Vagina (tissue), 2 donors: Measurements from ENCODE around the gene SUDS3. TPM values are rescaled to one million over a fixed set of nuclear protein-coding genes. Genes with fewer than 3 reads are reported as not detected.
"Not testable (repeated sequence)": the region's sequence is repeated elsewhere in the genome, so short reads cannot be mapped to it uniquely, and the experiment has no call there.

Source experiments
- DNase-seq, 2 donors: peaks; one replicate each; pipeline ENCODE4 v3.0.0-alpha.2; 2017; ENCODE audit errors: extremely low spot score in 2 of 2
- H3K27ac ChIP-seq: fragments of 200-600 bp; sonication (generic); one replicate; pipeline ENCODE4 v1.5.1; 2019
- H3K27me3 ChIP-seq: fragments of 200-600 bp; sonication (generic); one replicate; pipeline ENCODE4 v1.5.1; 2019
- H3K36me3 ChIP-seq, 2 donors: fragments of 200-600 bp; sonication (generic); one replicate each; pipeline ENCODE4 v1.5.1; 2017 to 2019
- H3K4me1 ChIP-seq: fragments of 200-600 bp; sonication (generic); one replicate; pipeline ENCODE4 v1.5.1; 2019
- H3K4me3 ChIP-seq, 2 donors: fragments of 200-600 bp; sonication (generic); 1 replicate in 1 of 2; 2 replicates in 1 of 2; pipeline ENCODE4 v1.5.1; 2016 to 2019
- H3K9me3 ChIP-seq: fragments of 200-600 bp; sonication (generic); one replicate; pipeline ENCODE4 v1.5.1; 2019
- POLR2A ChIP-seq, 2 donors: fragments of 450-650 bp; IDR thresholded peaks; one replicate each; pipeline ENCODE4 v1.6.1; 2017; ENCODE audit warnings: antibody characterized with exemption in 2 of 2, mild to moderate bottlenecking in 2 of 2, moderate library complexity in 2 of 2
- POLR2AphosphoS5 ChIP-seq, 2 donors: sonication (generic); formaldehyde crosslinking; IDR thresholded peaks; one replicate each; pipeline ENCODE4 v1.9.0; 2017; ENCODE audit warnings: antibody characterized with exemption in 2 of 2, mild to moderate bottlenecking in 2 of 2, low read depth in 1 of 2; ENCODE audit not compliant: insufficient read depth in 1 of 2
- intact Hi-C: fragments of 100-400 bp; cut with DNase I; formaldehyde crosslinking; loops from one replicate; pipeline ENCODE4 v1.15.1; 2023
- total RNA-seq: library from RNA; depleted of rRNA; stranded (reverse); fragments of >200 nt; gene quantifications from one replicate; pipeline ENCODE4 v1.2.3, GENCODE V29; 2016
- TF ChIP-seq, protein P1 (sequence below), 3 experiments: fragments of 450-650 bp in 2 of 3; fragments of 200-600 bp in 1 of 3; sonication (generic) in 1 of 3; IDR thresholded peaks; one replicate each; pipeline ENCODE4 v1.5.1; 2017 to 2019; ENCODE audit warnings: antibody characterized with exemption in 3 of 3, mild to moderate bottlenecking in 2 of 3, moderate library complexity in 2 of 3

Gene SUDS3
- total RNA-seq, 1 donor from 2014 or later: 26.3 TPM

DNA sequence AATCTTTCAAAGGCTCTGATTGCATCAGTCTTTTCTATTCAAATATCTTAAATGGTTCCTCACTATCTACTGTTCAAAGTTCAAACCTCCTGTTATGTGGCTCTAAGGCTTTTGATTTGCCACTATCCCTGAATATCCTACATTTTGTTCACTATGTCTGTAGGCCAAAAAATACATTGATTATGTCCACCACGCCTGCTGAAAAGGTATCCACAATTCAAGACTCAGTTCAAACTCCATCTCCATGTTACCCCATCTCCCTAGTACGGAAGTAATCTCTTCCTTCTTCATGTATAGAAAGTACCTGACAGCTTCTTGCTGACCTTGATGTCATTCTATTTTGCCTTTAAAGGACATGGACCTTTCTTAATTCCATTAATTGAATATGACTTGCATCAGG lies 28.4 kb upstream of the SUDS3 start:
- Histone ChIP-seq H3K9me3 (no peaks in the 10 kb centered on the region), H3K4me1 (peaks cover 9% of the 10 kb centered on the region), H3K4me3 (no peak overlapping the region), H3K27ac (no peak overlapping the region), H3K27me3 (no peaks in the 10 kb centered on the region), H3K36me3 (no peaks in the 10 kb centered on the region)
- intact Hi-C loops: no loop called here
- no peak for DNase-seq
- TF ChIP-seq POLR2AphosphoS5 (IDR thresholded peaks at IDR 0.05; ENCODE audit: insufficient read depth in 1 of 2, low read depth in 1 of 2) (no peak), POLR2A (IDR thresholded peaks at IDR 0.05) (no peak)
- TF ChIP-seq, protein P1, sequence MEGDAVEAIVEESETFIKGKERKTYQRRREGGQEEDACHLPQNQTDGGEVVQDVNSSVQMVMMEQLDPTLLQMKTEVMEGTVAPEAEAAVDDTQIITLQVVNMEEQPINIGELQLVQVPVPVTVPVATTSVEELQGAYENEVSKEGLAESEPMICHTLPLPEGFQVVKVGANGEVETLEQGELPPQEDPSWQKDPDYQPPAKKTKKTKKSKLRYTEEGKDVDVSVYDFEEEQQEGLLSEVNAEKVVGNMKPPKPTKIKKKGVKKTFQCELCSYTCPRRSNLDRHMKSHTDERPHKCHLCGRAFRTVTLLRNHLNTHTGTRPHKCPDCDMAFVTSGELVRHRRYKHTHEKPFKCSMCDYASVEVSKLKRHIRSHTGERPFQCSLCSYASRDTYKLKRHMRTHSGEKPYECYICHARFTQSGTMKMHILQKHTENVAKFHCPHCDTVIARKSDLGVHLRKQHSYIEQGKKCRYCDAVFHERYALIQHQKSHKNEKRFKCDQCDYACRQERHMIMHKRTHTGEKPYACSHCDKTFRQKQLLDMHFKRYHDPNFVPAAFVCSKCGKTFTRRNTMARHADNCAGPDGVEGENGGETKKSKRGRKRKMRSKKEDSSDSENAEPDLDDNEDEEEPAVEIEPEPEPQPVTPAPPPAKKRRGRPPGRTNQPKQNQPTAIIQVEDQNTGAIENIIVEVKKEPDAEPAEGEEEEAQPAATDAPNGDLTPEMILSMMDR (IDR thresholded peaks at IDR 0.05): no peak

DNA sequence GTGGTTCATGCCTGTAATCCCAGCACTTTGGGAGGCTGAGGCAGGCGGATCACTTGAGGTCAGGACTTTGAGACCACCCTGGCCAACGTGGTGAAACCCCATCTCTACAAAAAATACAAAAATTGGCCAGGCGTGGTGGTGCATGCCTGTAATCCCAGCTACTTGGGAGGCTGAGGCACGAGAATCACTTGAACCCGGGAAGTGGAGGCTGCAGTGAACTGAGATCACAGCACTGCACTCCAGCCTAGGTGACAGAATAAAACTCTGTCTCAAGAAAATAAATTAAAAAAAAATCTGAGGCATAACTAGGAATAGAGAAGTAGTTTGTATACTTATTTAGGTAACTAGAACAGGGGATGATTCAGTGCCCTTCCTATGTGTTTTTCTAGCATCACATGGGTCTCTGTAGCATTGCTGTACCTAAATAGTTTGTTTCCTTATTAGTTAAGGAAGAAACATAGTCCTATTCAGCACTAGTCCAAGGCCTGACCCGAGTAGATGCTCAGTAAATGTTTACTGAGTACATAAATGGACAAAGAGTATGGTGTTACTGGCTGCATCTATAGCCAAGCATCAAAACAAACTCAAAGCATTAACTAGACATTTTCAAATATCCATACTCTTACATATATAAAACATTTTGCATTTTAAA lies 25.3 kb upstream of the SUDS3 start:
- no peaks in the 10 kb centered on the region for H3K36me3 ChIP-seq
- no peak for DNase-seq
- intact Hi-C loops: no loop called here
- peaks cover 9% of the 10 kb centered on the region for H3K4me1 ChIP-seq
- no peak for TF ChIP-seq POLR2A (IDR thresholded peaks at IDR 0.05)
- TF ChIP-seq, protein P1 (IDR thresholded peaks at IDR 0.05): no peak
- no peak for TF ChIP-seq POLR2AphosphoS5 (IDR thresholded peaks at IDR 0.05; ENCODE audit: insufficient read depth in 1 of 2, low read depth in 1 of 2)
- no peaks in the 10 kb centered on the region for H3K9me3 ChIP-seq
- no peak overlapping the region for H3K4me3 ChIP-seq
- no peaks in the 10 kb centered on the region for H3K27me3 ChIP-seq
- H3K27ac ChIP-seq: no peak overlapping the region

DNA sequence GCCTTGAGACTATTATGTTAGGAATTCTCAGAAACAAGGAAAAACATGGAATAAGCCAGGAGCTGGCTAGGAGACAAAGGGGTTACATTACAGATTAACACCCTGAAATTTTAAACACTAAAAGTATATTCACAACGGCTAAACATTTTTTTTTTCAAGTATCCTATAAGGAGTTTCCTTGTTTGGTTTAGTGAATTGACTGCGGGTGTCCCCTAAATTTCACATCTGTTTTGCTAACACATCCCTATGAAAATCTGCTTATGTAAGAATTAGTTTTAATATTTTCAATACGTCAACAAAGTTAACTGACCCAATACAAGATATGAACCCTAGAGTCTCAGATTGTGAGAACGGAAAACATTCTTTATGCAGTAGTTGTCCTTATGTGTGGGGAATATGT lies 22.6 kb upstream of the SUDS3 start:
- no peaks in the 10 kb centered on the region for H3K9me3 ChIP-seq
- no peaks in the 10 kb centered on the region for H3K36me3 ChIP-seq
- H3K4me1 ChIP-seq: peaks cover 24% of the 10 kb centered on the region
- intact Hi-C loops: no loop called here
- DNase-seq: no peak
- no peaks in the 10 kb centered on the region for H3K27me3 ChIP-seq
- no peak overlapping the region for H3K27ac ChIP-seq
- TF ChIP-seq, protein P1 (IDR thresholded peaks at IDR 0.05): no peak
- TF ChIP-seq POLR2A (IDR thresholded peaks at IDR 0.05) (no peak), POLR2AphosphoS5 (IDR thresholded peaks at IDR 0.05; ENCODE audit: insufficient read depth in 1 of 2, low read depth in 1 of 2) (no peak)
- no peak overlapping the region for H3K4me3 ChIP-seq

DNA sequence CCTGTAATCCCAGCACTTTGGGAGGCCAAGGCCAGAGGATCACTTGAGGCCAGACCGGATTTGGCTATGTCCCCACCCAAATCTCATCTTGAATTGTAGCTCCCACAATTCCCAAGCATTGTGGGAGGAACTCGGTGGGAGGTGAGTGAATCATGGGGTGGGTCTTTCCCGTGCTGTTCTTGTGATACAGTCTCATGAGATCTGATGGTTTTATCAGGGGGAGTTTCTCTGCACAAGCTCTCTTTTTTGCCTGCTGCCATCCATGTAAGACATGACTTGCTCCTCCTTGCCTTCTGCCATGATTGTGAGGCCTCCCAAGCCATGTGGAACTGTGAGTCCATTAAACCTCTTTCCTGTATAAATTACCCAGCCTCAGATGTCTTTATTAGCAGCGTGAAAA lies 21.9 kb upstream of the SUDS3 start:
- H3K9me3 ChIP-seq, DNase-seq, H3K27me3 ChIP-seq, intact Hi-C loops, H3K4me3 ChIP-seq, H3K36me3 ChIP-seq, H3K27ac ChIP-seq: not testable (repeated sequence)
- peaks cover 24% of the 10 kb centered on the region for H3K4me1 ChIP-seq

DNA sequence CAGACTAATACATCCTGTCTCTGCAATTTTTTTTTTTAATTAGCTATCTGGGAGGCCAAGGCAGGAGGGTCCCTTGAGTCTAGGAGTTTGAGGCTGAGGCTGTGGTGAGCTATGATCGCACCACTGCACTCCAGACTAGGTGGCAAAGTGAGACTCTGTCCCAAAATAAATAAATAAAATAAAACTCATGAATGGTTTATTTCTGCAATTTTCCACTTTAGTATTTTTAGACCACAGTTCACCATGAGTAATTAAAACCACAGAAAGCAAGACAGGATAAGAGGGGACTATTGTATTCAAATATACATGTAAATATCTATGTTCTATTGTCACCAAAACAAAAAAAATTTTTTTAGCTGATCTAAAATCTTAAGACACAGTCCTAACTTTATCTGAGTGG lies 21.5 kb upstream of the SUDS3 start:
- TF ChIP-seq POLR2AphosphoS5 (IDR thresholded peaks at IDR 0.05; ENCODE audit: insufficient read depth in 1 of 2, low read depth in 1 of 2): no peak
- TF ChIP-seq, protein P1 (IDR thresholded peaks at IDR 0.05): no peak
- TF ChIP-seq POLR2A (IDR thresholded peaks at IDR 0.05): no peak
- no peaks in the 10 kb centered on the region for H3K36me3 ChIP-seq
- H3K9me3 ChIP-seq: no peaks in the 10 kb centered on the region
- H3K4me3 ChIP-seq: no peak overlapping the region
- DNase-seq: no peak
- H3K4me1 ChIP-seq: peaks cover 24% of the 10 kb centered on the region
- H3K27me3 ChIP-seq: no peaks in the 10 kb centered on the region
- intact Hi-C loops: no loop called here
- no peak overlapping the region for H3K27ac ChIP-seq
